Measurements from ENCODE around the gene KCNIP2. TPM values are rescaled to one million over a fixed set of nuclear protein-coding genes. Genes with fewer than 3 reads are reported as not detected.

Gene KCNIP2
- total and polyA plus RNA-seq, 2 donors (not counting 3 experiments of a cell fraction or from before 2014, with no cell fraction given), result 0.36 to 2.2 TPM

GRCh38 chr10:101784558-101784957 lies 59.0 kb downstream of the KCNIP2 start:
- Histone ChIP-seq H4K20me1 (replicated peaks; ENCODE audit: control insufficient read depth, extremely low read depth, insufficient read depth, low read length) (no peaks in the 10 kb centered on the region), H3K27me3 (ENCODE audit: control insufficient read depth in 2 of 2, insufficient read depth in 2 of 2, low read length in 2 of 2) (no peaks in the 10 kb centered on the region), H3K4me3 (replicated peaks in 1 of 3; ENCODE audit: insufficient read depth in 1 of 3, low read depth in 1 of 3, low read length in 3 of 3) (no peak overlapping the region), H3K79me2 (ENCODE audit: control insufficient read depth, insufficient read depth, low read length) (peaks cover 7% of the 10 kb centered on the region), H3K4me2 (ENCODE audit: insufficient read depth, low read length) (no peak overlapping the region), H3K27ac (ENCODE audit: insufficient read depth, low read depth, low read length) (no peak overlapping the region), H3K9me3 (replicated peaks; ENCODE audit: control insufficient read depth, insufficient read depth, low read length) (no peaks in the 10 kb centered on the region), H3K9me1 (replicated peaks; ENCODE audit: control insufficient read depth, extremely low read depth, insufficient read depth, low read length) (no peaks in the 10 kb centered on the region), H2AFZ (ENCODE audit: low read depth, low read length) (no peak overlapping the region), H3K36me3 (ENCODE audit: control insufficient read depth in 2 of 2, extremely low read depth in 1 of 2, insufficient read depth in 2 of 2, low read length in 2 of 2) (peaks cover 14 to 21% of the 10 kb centered on the region in 2 experiments), H3K4me1 (ENCODE audit: control insufficient read depth, extremely low read depth, insufficient read depth, low read length) (peaks cover 17% of the 10 kb centered on the region), H3K9ac (replicated peaks; ENCODE audit: extremely low read depth, insufficient read depth, low read length) (no peak overlapping the region)
- no TSS peak for BruUV-seq (replicated peaks)
- dilution Hi-C loops (cut with MboI; ENCODE audit: extremely low pct_ligation_motif_present, low sequenced_read_pairs) (no loop called here), intact Hi-C loops (cut with micrococcal nuclease) (loop anchor here (5.0 kb wide), 2 partner anchors 33 to 87 kb away; partner anchors contain the start of genes FBXW4 and OGA)
- FAIRE-seq (no peak), DNase-seq (ENCODE audit: low read depth, low spot score) (no peak)
- POLR2A ChIA-PET, result interaction anchor here (1.1 kb wide), 1 partner anchor 34 kb away, joined by 4 read pairs; the partner anchor contains the start of gene OGA
- TF ChIP-seq FOS (IDR thresholded peaks at IDR 0.05; ENCODE audit: borderline replicate concordance, insufficient read depth, low read length), result no peak
- TF ChIP-seq, protein P1, sequence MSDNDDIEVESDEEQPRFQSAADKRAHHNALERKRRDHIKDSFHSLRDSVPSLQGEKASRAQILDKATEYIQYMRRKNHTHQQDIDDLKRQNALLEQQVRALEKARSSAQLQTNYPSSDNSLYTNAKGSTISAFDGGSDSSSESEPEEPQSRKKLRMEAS (IDR thresholded peaks at IDR 0.05; ENCODE audit: insufficient read depth, insufficient read length), result no peak
- TF ChIP-seq GATA2 (IDR thresholded peaks at IDR 0.05; ENCODE audit: insufficient read depth, insufficient read length, low read depth, low read length), result no peak
- TF ChIP-seq MYC (IDR thresholded peaks at IDR 0.05; ENCODE audit: low read depth, low read length), result no peak
- no peak for TF ChIP-seq POLR2A (IDR thresholded peaks at IDR 0.05; ENCODE audit: low read depth, low read length)
- CTCF ChIA-PET, result interaction anchor here (1.0 to 5.8 kb wide), 5 partner anchors 56 to 571 kb away, joined by 3 to 193 read pairs (median 5); no protein-coding TSS in a partner anchor

DNA sequence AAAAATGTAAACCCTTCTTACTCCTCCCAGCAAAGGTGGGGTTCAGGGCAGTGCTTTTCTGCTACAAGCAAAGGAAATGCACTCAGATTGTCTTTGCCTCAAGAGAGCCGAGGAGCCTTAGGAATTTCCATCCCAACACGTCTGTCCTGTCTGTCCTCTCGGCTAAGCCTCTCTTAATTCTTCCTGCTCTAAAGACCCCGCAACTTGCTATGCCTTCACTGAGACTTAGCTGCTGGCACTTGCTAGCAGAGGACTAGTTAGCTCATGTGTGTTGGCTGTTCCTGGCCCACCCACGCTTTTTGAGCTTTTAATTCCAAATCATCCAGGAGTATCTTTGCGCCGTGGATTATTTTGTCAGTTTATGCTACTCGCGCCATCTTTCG lies 59.9 kb downstream of the KCNIP2 start:
- no peaks in the 10 kb centered on the region for H3K9me1 ChIP-seq (replicated peaks; ENCODE audit: control insufficient read depth, extremely low read depth, insufficient read depth, low read length)
- TF ChIP-seq POLR2AphosphoS5 (IDR thresholded peaks at IDR 0.05; ENCODE audit: insufficient read depth, low read depth, low read length), result no peak
- no peak for TF ChIP-seq JUN (IDR thresholded peaks at IDR 0.05; ENCODE audit: borderline replicate concordance, insufficient read depth, insufficient read length, low read depth)
- DNase-seq (ENCODE audit: low read depth, low spot score) (no peak), FAIRE-seq (no peak)
- POLR2A ChIA-PET, result interaction anchor here (0.6 to 1.1 kb wide), 2 partner anchors 35 to 224 kb away, joined by 4 to 9 read pairs; partner anchors contain the start of gene OGA
- H3K27ac ChIP-seq (ENCODE audit: insufficient read depth, low read depth, low read length), result peak overlapping the region; percentile 27
- H3K4me1 ChIP-seq (ENCODE audit: control insufficient read depth, extremely low read depth, insufficient read depth, low read length), result peaks cover 23% of the 10 kb centered on the region
- peaks cover 0 to 5% of the 10 kb centered on the region in 2 experiments for H3K27me3 ChIP-seq (ENCODE audit: control insufficient read depth in 2 of 2, insufficient read depth in 2 of 2, low read length in 2 of 2)
- CTCF ChIA-PET, result interaction anchor here (1.1 to 5.8 kb wide), 6 partner anchors 12 to 570 kb away, joined by 3 to 193 read pairs (median 5); no protein-coding TSS in a partner anchor
- intact Hi-C loops (cut with micrococcal nuclease) (loop anchor here (5.0 kb wide), 2 partner anchors 34 to 86 kb away; partner anchors contain the start of genes FBXW4 and OGA), dilution Hi-C loops (cut with MboI; ENCODE audit: extremely low pct_ligation_motif_present, low sequenced_read_pairs) (no loop called here)
- peaks cover 7% of the 10 kb centered on the region for H3K79me2 ChIP-seq (ENCODE audit: control insufficient read depth, insufficient read depth, low read length)
- peak overlapping the region; percentile 68 to 73 (median 71) for H3K4me3 ChIP-seq (replicated peaks in 1 of 3; ENCODE audit: insufficient read depth in 1 of 3, low read depth in 1 of 3, low read length in 3 of 3)
- H3K4me2 ChIP-seq (ENCODE audit: insufficient read depth, low read length), result peak overlapping the region; percentile 64
- H3K36me3 ChIP-seq (ENCODE audit: control insufficient read depth in 2 of 2, extremely low read depth in 1 of 2, insufficient read depth in 2 of 2, low read length in 2 of 2), result peaks cover 12 to 16% of the 10 kb centered on the region in 2 experiments
- BruUV-seq (replicated peaks), result TSS peak; percentile 27
- no peaks in the 10 kb centered on the region for H3K9me3 ChIP-seq (replicated peaks; ENCODE audit: control insufficient read depth, insufficient read depth, low read length)
- no peaks in the 10 kb centered on the region for H4K20me1 ChIP-seq (replicated peaks; ENCODE audit: control insufficient read depth, extremely low read depth, insufficient read depth, low read length)
- no peak overlapping the region for H2AFZ ChIP-seq (ENCODE audit: low read depth, low read length)
- H3K9ac ChIP-seq (replicated peaks; ENCODE audit: extremely low read depth, insufficient read depth, low read length), result peak overlapping the region; percentile 65

Measured in endothelial cell of umbilical vein (primary cell).